Activated naive CD4-positive, alpha-beta T cell treated with anti-CD3 and anti-CD28 coated beads, Interleukin-2, amount 50 U/mL, for 72 hours (primary cell): ENCODE results near the gene F13A1. TPM values are rescaled to one million over a fixed set of nuclear protein-coding genes. Genes with fewer than 3 reads are reported as not detected.

ENCODE experiments used
- ATAC-seq, 2 donors: fragments of 150-1000 bp; cut with Tn5 transposase; 2 replicates each; pipeline ENCODE4 v1.10.0; 2021; ENCODE audit warnings: mild to moderate bottlenecking in 2 of 2, moderate library complexity in 2 of 2
- DNase-seq, 2 donors: peaks; one replicate each; pipeline ENCODE4 v3.0.0; 2021 to 2022; ENCODE audit warnings: low spot score in 2 of 2
- H3K27ac Mint-ChIP-seq, 2 donors: one replicate each; pipeline ENCODE4 v1.8.0; 2022; ENCODE audit warnings: mild to moderate bottlenecking in 2 of 2, mixed read lengths in 2 of 2
- H3K36me3 Mint-ChIP-seq, 2 donors: one replicate each; pipeline ENCODE4 v1.8.0; 2022; ENCODE audit warnings: mixed read lengths in 2 of 2
- H3K9me3 Mint-ChIP-seq, 2 donors: one replicate each; pipeline ENCODE4 v1.8.0; 2022; ENCODE audit warnings: mixed read lengths in 2 of 2
- total RNA-seq, 2 donors: library from RNA; stranded (reverse); gene quantifications; one replicate each; pipeline ENCODE4 v1.2.3, GENCODE V29; 2022

F13A1 gene
- total RNA-seq, 2 donors from 2014 or later, result not detected

DNA sequence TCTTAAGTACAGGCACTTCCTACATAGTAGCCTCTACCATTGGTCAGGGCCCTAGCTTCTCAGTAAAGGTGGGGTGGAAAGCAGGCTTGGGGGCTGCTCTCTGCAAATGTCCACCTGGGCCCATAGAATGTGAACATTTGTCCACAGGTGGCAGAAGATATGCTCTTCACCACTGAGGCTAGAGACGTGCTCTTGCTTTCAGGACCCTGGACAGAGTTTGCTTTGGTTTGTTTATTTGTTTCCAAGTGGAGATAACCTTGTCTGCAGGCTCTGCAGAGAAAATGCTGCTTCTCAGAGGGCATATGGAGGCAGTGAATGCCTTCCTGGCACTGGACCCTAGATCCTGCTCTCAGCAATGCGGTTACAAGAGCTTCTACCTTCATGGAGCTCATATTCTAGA, 129.0 kb downstream of the F13A1 start:
- Mint-ChIP-seq H3K36me3 (peaks cover 0 to 8% of the 10 kb centered on the region in 2 donors), H3K9me3 (peaks cover 4 to 11% of the 10 kb centered on the region in 2 donors), H3K27ac (no peak overlapping the region)
- DNase-seq, result no peak
- ATAC-seq, result no peak

GRCh38 chr6:6180684-6181083, 139.8 kb downstream of the F13A1 start:
- no peak overlapping the region for H3K27ac Mint-ChIP-seq
- H3K9me3 Mint-ChIP-seq, result no peaks in the 10 kb centered on the region
- no peaks in the 10 kb centered on the region for H3K36me3 Mint-ChIP-seq
- no peak for ATAC-seq
- DNase-seq, result no peak

GRCh38 chr6:6179858-6180623, 140.4 kb downstream of the F13A1 start:
- H3K27ac Mint-ChIP-seq, result no peak overlapping the region

DNA sequence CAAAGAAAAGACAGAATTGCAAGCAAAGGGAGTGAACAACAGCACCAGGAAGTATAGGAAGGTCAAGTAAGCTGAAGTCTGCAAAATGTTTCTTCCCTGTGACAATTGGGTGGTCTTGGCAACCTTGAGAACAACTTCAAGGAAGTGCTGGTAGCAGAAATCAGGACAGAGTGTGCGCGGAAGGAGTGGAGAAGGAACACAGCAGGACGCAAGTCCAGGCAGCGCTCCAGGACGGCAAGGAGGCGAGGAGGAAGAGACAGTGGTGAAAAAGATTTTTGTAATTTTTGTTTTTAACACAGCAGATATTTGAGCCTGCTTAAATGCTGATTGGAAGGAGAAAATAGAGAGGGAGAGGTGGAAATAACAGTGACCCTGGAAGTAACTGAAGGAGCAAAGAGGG, 141.7 kb downstream of the F13A1 start:
- no peak overlapping the region for H3K27ac Mint-ChIP-seq
- no peaks in the 10 kb centered on the region for H3K36me3 Mint-ChIP-seq
- H3K9me3 Mint-ChIP-seq, result no peaks in the 10 kb centered on the region
- no peak for DNase-seq
- no peak for ATAC-seq

More at GRCh38 chr6:6179858-6180623, 140.4 kb downstream of the F13A1 start:
- DNase-seq (no peak), ATAC-seq (no peak)
- no peaks in the 10 kb centered on the region for H3K9me3 Mint-ChIP-seq
- H3K36me3 Mint-ChIP-seq, result no peaks in the 10 kb centered on the region

DNA sequence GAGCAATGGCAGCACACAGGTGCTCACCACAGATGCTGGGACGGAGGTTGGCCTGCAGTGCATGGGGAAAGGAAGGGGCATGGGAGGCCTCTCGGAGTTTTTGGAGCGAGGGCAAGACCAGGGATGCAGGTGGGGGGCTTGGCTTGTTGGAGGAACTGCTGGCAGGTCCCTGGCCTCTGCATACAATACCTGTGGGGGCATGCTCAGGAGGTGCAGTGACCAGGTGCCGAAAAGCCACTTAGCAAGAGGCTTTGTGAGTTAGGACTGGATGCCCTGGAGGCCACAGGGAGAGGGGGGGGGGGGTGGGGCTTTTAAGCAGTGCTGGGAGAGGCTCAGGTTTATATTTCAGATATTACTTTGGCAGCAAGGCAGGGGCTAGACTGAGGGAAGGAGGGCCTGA, 142.7 kb downstream of the F13A1 start:
- no peaks in the 10 kb centered on the region for H3K9me3 Mint-ChIP-seq
- ATAC-seq, result no peak
- H3K27ac Mint-ChIP-seq, result no peak overlapping the region
- no peak for DNase-seq
- H3K36me3 Mint-ChIP-seq, result no peaks in the 10 kb centered on the region

DNA sequence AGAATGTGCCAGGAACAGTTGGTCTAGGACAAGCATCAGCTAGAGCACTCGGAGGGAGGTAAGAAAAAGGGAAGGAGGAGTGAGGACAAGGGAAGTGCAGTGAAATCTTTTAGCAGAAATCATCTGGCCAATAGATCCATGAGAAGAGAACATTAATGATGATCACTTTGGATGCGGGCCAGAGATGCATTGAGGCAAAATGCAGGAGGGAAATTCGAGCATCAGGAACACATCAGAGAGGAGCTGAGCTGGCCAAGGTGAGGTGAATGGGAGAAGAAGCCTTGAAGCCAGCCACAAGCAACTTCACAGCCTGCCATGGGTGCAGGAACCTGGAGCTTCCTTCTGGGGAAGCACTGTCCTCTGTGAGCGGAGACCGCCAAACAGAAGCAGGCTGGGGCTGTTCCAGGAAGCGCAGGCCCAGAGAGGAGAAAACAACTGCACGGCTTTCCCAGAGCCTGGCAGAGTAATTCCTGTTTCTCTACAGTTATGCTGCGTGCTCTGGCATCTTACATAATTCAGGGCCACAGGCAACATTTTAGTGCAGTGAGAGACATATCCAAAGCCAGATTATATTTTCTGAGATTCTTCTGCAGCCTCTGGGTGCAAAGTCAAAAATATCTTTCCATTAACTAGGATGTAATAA, 143.8 kb downstream of the F13A1 start:
- ATAC-seq (no peak), DNase-seq (no peak)
- Mint-ChIP-seq H3K27ac (no peak overlapping the region), H3K36me3 (no peaks in the 10 kb centered on the region), H3K9me3 (no peaks in the 10 kb centered on the region)

DNA sequence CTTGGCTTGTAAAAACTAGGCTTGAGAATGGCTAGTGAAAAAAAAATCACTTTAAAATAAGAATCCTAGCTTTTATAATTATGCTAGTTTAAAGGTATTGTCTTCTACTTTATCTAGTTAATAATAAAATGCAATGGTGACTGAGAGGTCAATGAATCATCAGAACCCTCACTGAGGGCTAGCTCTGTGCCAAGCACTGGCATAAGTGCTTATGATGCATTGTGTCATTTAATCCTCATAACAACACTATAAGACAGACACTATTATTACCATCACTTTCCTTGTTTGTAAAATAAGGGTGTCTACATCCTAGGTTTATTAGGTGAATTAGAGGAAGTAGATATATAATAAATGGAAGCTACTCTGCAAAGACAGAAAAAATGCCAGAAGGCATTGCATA, 144.3 kb downstream of the F13A1 start:
- Mint-ChIP-seq H3K9me3 (no peaks in the 10 kb centered on the region), H3K36me3 (no peaks in the 10 kb centered on the region), H3K27ac (no peak overlapping the region)
- DNase-seq, result no peak
- no peak for ATAC-seq

GRCh38 chr6:6169141-6169540, 151.3 kb downstream of the F13A1 start:
- no peaks in the 10 kb centered on the region for H3K9me3 Mint-ChIP-seq
- no peaks in the 10 kb centered on the region for H3K36me3 Mint-ChIP-seq
- ATAC-seq (no peak), DNase-seq (no peak)
- no peak overlapping the region for H3K27ac Mint-ChIP-seq

- ATAC-seq (no peak), DNase-seq (no peak)
- no peaks in the 10 kb centered on the region for H3K9me3 Mint-ChIP-seq
- no peaks in the 10 kb centered on the region for H3K36me3 Mint-ChIP-seq
- H3K27ac Mint-ChIP-seq, result no peak overlapping the region
These were observed 154.4 kb downstream of the F13A1 start for GRCh38 chr6:6166064-6166463.

- no peak for ATAC-seq
- Mint-ChIP-seq H3K36me3 (no peaks in the 10 kb centered on the region), H3K9me3 (no peaks in the 10 kb centered on the region), H3K27ac (no peak overlapping the region)
- no peak for DNase-seq
These were observed 156.1 kb downstream of the F13A1 start for GRCh38 chr6:6164367-6164766.

GRCh38 chr6:6154335-6154734, 166.1 kb downstream of the F13A1 start:
- H3K27ac Mint-ChIP-seq, result no peak overlapping the region
- no peaks in the 10 kb centered on the region for H3K36me3 Mint-ChIP-seq
- no peaks in the 10 kb centered on the region for H3K9me3 Mint-ChIP-seq
- ATAC-seq, result no peak
- no peak for DNase-seq

DNA sequence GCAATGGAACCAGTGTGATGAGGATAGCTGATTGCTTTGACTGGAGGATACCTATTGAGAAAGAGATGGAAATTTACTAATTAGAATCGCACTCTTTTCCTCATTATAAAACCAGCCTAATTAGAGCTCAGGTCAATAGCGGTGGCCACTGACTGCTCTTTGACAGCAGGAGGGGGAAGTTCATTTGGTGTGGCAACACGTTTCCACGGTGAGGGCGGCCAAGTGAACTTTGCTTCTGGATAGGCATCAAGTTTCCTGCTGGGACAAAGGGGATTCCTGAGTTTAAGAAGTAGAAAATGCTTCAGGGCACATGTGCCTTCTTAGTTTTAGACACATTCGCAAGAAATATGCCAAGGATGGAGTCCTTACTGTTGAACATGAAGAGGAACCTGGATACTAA, 168.4 kb downstream of the F13A1 start:
- Mint-ChIP-seq H3K27ac (no peak overlapping the region), H3K9me3 (no peaks in the 10 kb centered on the region), H3K36me3 (no peaks in the 10 kb centered on the region)
- DNase-seq, result no peak
- no peak for ATAC-seq

GRCh38 chr6:6148192-6148815, 172.2 kb downstream of the F13A1 start:
- no peak for ATAC-seq
- no peak for DNase-seq
- H3K9me3 Mint-ChIP-seq, result no peaks in the 10 kb centered on the region
- H3K27ac Mint-ChIP-seq, result peak overlapping the region in 1 of 2 donors; percentile 31
- H3K36me3 Mint-ChIP-seq, result peaks cover 0 to 6% of the 10 kb centered on the region in 2 donors

DNA sequence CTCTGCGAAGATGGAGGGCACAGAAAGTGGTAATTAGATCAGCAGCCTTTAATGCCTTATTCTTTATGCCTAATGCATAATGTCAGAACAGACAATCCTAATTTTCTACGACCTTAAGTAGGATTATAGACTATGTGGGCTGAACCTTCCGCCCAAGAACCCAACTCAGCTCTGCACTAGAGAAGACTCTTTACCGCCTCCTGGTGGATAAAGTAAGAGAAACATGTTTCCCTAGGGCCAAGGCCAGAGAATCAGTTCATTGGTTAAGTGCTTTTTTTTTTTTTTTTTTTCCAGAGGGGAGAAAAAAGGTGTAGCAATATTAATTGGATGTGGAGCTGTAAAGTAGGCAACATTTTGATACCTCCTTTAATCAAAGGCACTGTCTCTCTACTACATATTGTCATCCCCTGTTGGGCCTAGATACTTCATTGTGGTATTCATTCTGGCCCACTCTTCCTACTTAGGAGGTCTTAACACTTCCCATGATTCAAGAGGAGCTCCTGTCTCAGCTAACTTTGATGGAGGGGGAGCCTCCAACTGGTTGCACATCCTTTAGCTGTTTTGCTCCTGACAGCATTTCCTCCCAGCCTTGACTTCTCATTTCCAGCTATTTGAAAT, 188.9 kb downstream of the F13A1 start:
- DNase-seq (peak in 1 of 2 donors; percentile 49), ATAC-seq (no peak)
- Mint-ChIP-seq H3K36me3 (no peaks in the 10 kb centered on the region), H3K9me3 (no peaks in the 10 kb centered on the region), H3K27ac (no peak overlapping the region)

DNA sequence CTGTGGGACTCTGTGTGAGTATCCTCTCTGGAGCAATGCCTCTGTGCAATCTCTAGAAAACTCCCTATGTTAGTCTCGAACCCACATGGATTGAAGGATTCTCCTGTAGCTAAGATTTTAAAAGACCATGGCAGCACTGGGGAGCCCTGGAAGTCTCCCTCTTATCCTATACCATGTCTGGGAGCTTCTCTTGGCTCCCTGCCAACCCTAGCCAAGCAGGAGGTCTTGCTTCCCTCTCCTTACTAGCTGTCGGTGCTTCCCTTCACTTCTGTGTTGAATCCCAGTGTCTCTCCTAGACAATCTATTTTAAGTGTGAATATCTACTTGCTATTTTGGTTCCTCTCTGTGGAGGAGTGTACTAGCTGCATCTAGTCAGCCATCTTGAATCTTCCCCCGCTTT, 195.0 kb downstream of the F13A1 start:
- ATAC-seq, result no peak
- DNase-seq, result no peak
- Mint-ChIP-seq H3K36me3 (peaks cover 0 to 20% of the 10 kb centered on the region in 2 donors), H3K9me3 (peaks cover 15 to 17% of the 10 kb centered on the region in 2 donors), H3K27ac (no peak overlapping the region)

DNA sequence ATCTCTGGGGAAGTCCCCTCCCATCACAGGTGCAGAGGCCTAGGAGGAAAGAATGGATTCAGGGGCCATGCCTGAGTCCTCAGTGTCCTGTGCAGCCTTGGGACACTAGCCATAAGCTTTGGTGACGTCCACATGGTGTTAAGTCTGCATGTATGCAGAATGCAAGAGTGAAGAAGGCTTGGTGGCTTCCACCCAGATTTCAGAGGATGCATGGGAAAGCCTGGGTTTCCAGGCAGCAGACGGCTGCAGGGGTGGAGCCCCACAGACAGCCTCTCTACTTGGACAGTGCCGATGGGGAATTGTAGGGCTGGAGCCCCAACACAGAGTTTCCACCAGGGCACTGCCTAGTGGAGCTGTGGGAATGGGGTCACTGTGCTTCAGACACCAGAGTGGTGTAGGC, 196.7 kb downstream of the F13A1 start:
- DNase-seq (no peak), ATAC-seq (no peak)
- no peak overlapping the region for H3K27ac Mint-ChIP-seq
- H3K9me3 Mint-ChIP-seq, result peaks cover 15 to 17% of the 10 kb centered on the region in 2 donors
- H3K36me3 Mint-ChIP-seq, result peaks cover 0 to 20% of the 10 kb centered on the region in 2 donors

- no peak overlapping the region for H3K27ac Mint-ChIP-seq
- peaks cover 5 to 36% of the 10 kb centered on the region in 2 donors for H3K36me3 Mint-ChIP-seq
- ATAC-seq, result no peak
- no peak for DNase-seq
- peaks cover 29 to 30% of the 10 kb centered on the region in 2 donors for H3K9me3 Mint-ChIP-seq
These were observed 198.5 kb downstream of the F13A1 start for GRCh38 chr6:6121943-6122342.
